HL-60 (cell line): ENCODE data around the gene DISP3.

Experiments used
- POLR2AphosphoS5 ChIP-seq: IDR thresholded peaks from 2 replicates; pipeline ENCODE4 v1.6.1; 2012; ENCODE audit warnings: low read depth
- TF ChIP-seq, protein P1 (sequence below): IDR thresholded peaks from one replicate; pipeline ENCODE4 v1.5.1; 2011; ENCODE audit warnings: low read length, control low read depth, inconsistent platforms; ENCODE audit not compliant: insufficient read depth
- TF ChIP-seq, protein P2 (sequence below): IDR thresholded peaks from 2 replicates; pipeline ENCODE4 v1.6.1; 2012; ENCODE audit warnings: low read depth; ENCODE audit not compliant: insufficient replicate concordance

DNA sequence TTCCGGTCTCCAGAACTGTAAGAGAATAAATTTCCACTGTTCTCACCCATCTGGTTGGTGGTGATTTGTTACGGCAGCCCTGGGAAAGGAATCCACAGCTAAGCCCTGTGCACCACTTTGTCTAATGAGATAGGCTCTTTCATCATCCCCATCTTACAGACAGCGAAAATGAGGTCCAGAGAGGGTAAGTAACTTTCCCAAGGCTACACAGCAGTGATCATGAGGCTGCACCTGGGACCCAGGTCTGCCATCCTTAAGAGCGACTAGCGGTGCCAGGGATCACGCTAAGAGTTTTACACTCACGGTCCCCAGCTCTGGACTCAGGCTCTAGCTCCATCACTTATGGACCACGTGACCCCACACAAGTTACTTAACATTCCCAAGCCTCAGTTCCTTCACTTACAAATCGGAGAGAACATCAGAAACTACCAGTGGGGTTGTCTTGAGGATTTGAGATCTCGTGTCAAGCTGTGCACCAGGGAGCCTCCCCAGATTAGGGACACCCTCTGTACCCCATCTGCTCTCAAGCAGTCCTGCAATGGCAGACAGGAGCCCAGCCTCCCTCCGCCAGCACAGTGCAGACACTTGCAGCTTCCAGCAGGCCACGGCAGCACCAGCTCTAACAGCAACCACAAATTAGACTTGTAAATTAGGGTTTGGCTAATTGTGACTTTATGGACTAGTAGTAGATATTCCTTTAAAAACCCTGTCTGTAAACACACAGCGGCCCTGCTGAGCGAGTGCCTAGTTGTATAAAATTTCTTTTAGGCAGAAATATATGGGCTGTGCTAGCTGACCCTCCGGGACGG lies 87.3 kb downstream of the DISP3 start:
- TF ChIP-seq POLR2AphosphoS5 = no peak
- TF ChIP-seq, protein P1, sequence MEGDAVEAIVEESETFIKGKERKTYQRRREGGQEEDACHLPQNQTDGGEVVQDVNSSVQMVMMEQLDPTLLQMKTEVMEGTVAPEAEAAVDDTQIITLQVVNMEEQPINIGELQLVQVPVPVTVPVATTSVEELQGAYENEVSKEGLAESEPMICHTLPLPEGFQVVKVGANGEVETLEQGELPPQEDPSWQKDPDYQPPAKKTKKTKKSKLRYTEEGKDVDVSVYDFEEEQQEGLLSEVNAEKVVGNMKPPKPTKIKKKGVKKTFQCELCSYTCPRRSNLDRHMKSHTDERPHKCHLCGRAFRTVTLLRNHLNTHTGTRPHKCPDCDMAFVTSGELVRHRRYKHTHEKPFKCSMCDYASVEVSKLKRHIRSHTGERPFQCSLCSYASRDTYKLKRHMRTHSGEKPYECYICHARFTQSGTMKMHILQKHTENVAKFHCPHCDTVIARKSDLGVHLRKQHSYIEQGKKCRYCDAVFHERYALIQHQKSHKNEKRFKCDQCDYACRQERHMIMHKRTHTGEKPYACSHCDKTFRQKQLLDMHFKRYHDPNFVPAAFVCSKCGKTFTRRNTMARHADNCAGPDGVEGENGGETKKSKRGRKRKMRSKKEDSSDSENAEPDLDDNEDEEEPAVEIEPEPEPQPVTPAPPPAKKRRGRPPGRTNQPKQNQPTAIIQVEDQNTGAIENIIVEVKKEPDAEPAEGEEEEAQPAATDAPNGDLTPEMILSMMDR = no peak
- TF ChIP-seq, protein P2, sequence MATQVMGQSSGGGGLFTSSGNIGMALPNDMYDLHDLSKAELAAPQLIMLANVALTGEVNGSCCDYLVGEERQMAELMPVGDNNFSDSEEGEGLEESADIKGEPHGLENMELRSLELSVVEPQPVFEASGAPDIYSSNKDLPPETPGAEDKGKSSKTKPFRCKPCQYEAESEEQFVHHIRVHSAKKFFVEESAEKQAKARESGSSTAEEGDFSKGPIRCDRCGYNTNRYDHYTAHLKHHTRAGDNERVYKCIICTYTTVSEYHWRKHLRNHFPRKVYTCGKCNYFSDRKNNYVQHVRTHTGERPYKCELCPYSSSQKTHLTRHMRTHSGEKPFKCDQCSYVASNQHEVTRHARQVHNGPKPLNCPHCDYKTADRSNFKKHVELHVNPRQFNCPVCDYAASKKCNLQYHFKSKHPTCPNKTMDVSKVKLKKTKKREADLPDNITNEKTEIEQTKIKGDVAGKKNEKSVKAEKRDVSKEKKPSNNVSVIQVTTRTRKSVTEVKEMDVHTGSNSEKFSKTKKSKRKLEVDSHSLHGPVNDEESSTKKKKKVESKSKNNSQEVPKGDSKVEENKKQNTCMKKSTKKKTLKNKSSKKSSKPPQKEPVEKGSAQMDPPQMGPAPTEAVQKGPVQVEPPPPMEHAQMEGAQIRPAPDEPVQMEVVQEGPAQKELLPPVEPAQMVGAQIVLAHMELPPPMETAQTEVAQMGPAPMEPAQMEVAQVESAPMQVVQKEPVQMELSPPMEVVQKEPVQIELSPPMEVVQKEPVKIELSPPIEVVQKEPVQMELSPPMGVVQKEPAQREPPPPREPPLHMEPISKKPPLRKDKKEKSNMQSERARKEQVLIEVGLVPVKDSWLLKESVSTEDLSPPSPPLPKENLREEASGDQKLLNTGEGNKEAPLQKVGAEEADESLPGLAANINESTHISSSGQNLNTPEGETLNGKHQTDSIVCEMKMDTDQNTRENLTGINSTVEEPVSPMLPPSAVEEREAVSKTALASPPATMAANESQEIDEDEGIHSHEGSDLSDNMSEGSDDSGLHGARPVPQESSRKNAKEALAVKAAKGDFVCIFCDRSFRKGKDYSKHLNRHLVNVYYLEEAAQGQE = no peak
